PC-3 (cell line): ENCODE measurements around the gene ATOH8.

ENCODE experiments used
- EZH2 ChIP-seq: fragments of 300-600 bp; sonication (generic); IDR thresholded peaks from one replicate; pipeline ENCODE4 v1.6.1; 2017; ENCODE audit warnings: antibody characterized with exemption, mild to moderate bottlenecking, low read length; ENCODE audit not compliant: unreplicated experiment
- TF ChIP-seq, protein P1 (sequence below): fragments of 300-600 bp; sonication (generic); conservative IDR thresholded peaks from 2 replicates; pipeline ENCODE4 v1.5.1; 2017; ENCODE audit warnings: antibody characterized with exemption, low read depth, mild to moderate bottlenecking, low read length

DNA sequence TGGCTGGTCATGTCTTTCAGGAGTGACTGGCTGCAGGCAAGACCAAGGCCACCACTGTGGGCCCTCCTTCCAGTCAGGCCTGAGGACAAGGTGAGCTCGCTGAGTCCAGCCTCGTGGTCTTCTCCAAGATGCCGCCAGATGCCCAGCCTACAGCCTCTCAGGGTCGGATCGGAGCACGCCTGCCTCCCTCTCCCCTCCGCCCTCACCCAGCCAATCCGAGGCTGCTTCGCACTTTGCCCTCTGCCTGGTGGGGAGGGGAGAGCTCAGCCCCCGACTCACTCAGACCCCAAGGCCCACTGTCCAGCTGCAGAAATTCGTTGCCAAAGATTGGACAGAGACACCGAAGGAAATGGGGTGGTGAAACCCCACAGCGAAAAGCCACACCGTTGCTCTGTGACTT, 33.1 kb downstream of the ATOH8 start:
- TF ChIP-seq, protein P1, sequence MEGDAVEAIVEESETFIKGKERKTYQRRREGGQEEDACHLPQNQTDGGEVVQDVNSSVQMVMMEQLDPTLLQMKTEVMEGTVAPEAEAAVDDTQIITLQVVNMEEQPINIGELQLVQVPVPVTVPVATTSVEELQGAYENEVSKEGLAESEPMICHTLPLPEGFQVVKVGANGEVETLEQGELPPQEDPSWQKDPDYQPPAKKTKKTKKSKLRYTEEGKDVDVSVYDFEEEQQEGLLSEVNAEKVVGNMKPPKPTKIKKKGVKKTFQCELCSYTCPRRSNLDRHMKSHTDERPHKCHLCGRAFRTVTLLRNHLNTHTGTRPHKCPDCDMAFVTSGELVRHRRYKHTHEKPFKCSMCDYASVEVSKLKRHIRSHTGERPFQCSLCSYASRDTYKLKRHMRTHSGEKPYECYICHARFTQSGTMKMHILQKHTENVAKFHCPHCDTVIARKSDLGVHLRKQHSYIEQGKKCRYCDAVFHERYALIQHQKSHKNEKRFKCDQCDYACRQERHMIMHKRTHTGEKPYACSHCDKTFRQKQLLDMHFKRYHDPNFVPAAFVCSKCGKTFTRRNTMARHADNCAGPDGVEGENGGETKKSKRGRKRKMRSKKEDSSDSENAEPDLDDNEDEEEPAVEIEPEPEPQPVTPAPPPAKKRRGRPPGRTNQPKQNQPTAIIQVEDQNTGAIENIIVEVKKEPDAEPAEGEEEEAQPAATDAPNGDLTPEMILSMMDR, result no peak
- TF ChIP-seq EZH2, result no peak
